Stimulated activated naive CD8-positive, alpha-beta T cell treated with anti-CD3 and anti-CD28 coated beads, Interleukin-15, Interleukin-2, amounts not matched to agents 100 ng/mL and 50 ng/mL, for 24 hours (primary cell): ENCODE data around the gene LOXL1.

Experiments used
- H3K27ac Mint-ChIP-seq: one replicate; pipeline ENCODE4 v1.8.0; 2021; ENCODE audit warnings: mild to moderate bottlenecking, mixed read lengths
- H3K27me3 Mint-ChIP-seq: one replicate; pipeline ENCODE4 v1.8.0; 2021; ENCODE audit warnings: mixed read lengths
- H3K36me3 Mint-ChIP-seq: one replicate; pipeline ENCODE4 v1.8.0; 2021; ENCODE audit warnings: low read depth, mixed read lengths
- H3K4me1 Mint-ChIP-seq: one replicate; pipeline ENCODE4 v1.8.0; 2021; ENCODE audit warnings: low read depth, mixed read lengths
- H3K4me3 Mint-ChIP-seq: one replicate; pipeline ENCODE4 v1.8.0; 2021; ENCODE audit warnings: mild to moderate bottlenecking, mixed read lengths
- H3K9me3 Mint-ChIP-seq: one replicate; pipeline ENCODE4 v1.8.0; 2021; ENCODE audit warnings: mixed read lengths

The LOXL1 gene

GRCh38 chr15:73991260-73991659 is 65.0 kb downstream of the LOXL1 start:
- no peaks in the 10 kb centered on the region for H3K36me3 Mint-ChIP-seq
- no peaks in the 10 kb centered on the region for H3K27me3 Mint-ChIP-seq
- H3K4me3 Mint-ChIP-seq = peak overlapping the region; percentile 82
- peaks cover 40% of the 10 kb centered on the region for H3K4me1 Mint-ChIP-seq
- no peaks in the 10 kb centered on the region for H3K9me3 Mint-ChIP-seq
- peak overlapping the region; percentile 58 for H3K27ac Mint-ChIP-seq

- Mint-ChIP-seq H3K4me3 (peak within 1 kb of the TSS; percentile 82), H3K36me3 (no peaks in the 10 kb centered on the region), H3K27ac (peak within 1 kb of the TSS; percentile 58), H3K9me3 (no peaks in the 10 kb centered on the region), H3K27me3 (no peaks in the 10 kb centered on the region), H3K4me1 (peaks cover 47% of the 10 kb centered on the region)
These were observed 65.7 kb downstream of the LOXL1 start, which contains the start of gene STOML1 for GRCh38 chr15:73991726-73992593. TSS of gene STOML1 (minus strand) at chr15:73992295. CDS start at chr15:73992223, 72 bp downstream.

- Mint-ChIP-seq H3K27me3 (no peaks in the 10 kb centered on the region), H3K36me3 (peaks cover 3% of the 10 kb centered on the region), H3K4me3 (peak overlapping the region; percentile 70), H3K27ac (peak overlapping the region; percentile 58), H3K4me1 (peaks cover 50% of the 10 kb centered on the region), H3K9me3 (no peaks in the 10 kb centered on the region)
These were observed 66.3 kb downstream of the LOXL1 start for GRCh38 chr15:73992594-73992898.

- H3K4me1 Mint-ChIP-seq = peaks cover 50% of the 10 kb centered on the region
- H3K9me3 Mint-ChIP-seq = no peaks in the 10 kb centered on the region
- H3K27ac Mint-ChIP-seq = no peak overlapping the region
- peak overlapping the region; percentile 94 for H3K4me3 Mint-ChIP-seq
- peaks cover 9% of the 10 kb centered on the region for H3K36me3 Mint-ChIP-seq
- H3K27me3 Mint-ChIP-seq = no peaks in the 10 kb centered on the region
These were observed 67.1 kb downstream of the LOXL1 start for GRCh38 chr15:73993211-73993994.

- H3K9me3 Mint-ChIP-seq = no peaks in the 10 kb centered on the region
- H3K27ac Mint-ChIP-seq = peak within 1 kb of the TSS; percentile 94
- peaks cover 18% of the 10 kb centered on the region for H3K36me3 Mint-ChIP-seq
- H3K27me3 Mint-ChIP-seq = no peaks in the 10 kb centered on the region
- peak within 1 kb of the TSS; percentile 94 for H3K4me3 Mint-ChIP-seq
- H3K4me1 Mint-ChIP-seq = peaks cover 60% of the 10 kb centered on the region
These were observed 68.2 kb downstream of the LOXL1 start, which contains the start of gene PML for GRCh38 chr15:73994413-73994883. TSS of gene PML (plus strand) at chr15:73994716. CDS start at chr15:73994813, 97 bp downstream.

- peaks cover 61% of the 10 kb centered on the region for H3K4me1 Mint-ChIP-seq
- no peaks in the 10 kb centered on the region for H3K27me3 Mint-ChIP-seq
- H3K27ac Mint-ChIP-seq = peak overlapping the region; percentile 94
- H3K4me3 Mint-ChIP-seq = peak overlapping the region; percentile 94
- H3K36me3 Mint-ChIP-seq = peaks cover 20% of the 10 kb centered on the region
- no peaks in the 10 kb centered on the region for H3K9me3 Mint-ChIP-seq
These were observed 68.8 kb downstream of the LOXL1 start for GRCh38 chr15:73994912-73995622.

GRCh38 chr15:73996267-73996666 is 70.0 kb downstream of the LOXL1 start:
- no peaks in the 10 kb centered on the region for H3K9me3 Mint-ChIP-seq
- no peaks in the 10 kb centered on the region for H3K27me3 Mint-ChIP-seq
- peak overlapping the region; percentile 94 for H3K27ac Mint-ChIP-seq
- H3K4me1 Mint-ChIP-seq = peaks cover 68% of the 10 kb centered on the region
- H3K4me3 Mint-ChIP-seq = peak overlapping the region; percentile 94
- H3K36me3 Mint-ChIP-seq = peaks cover 30% of the 10 kb centered on the region

- Mint-ChIP-seq H3K4me1 (peaks cover 67% of the 10 kb centered on the region), H3K27me3 (no peaks in the 10 kb centered on the region), H3K36me3 (peaks cover 34% of the 10 kb centered on the region), H3K27ac (peak overlapping the region; percentile 94), H3K9me3 (no peaks in the 10 kb centered on the region), H3K4me3 (peak overlapping the region; percentile 94)
These were observed 70.7 kb downstream of the LOXL1 start for GRCh38 chr15:73996939-73997338.

GRCh38 chr15:73997986-73998385 is 71.7 kb downstream of the LOXL1 start:
- Mint-ChIP-seq H3K4me1 (peaks cover 59% of the 10 kb centered on the region), H3K4me3 (no peak overlapping the region), H3K27ac (no peak overlapping the region), H3K36me3 (peaks cover 38% of the 10 kb centered on the region), H3K9me3 (no peaks in the 10 kb centered on the region), H3K27me3 (no peaks in the 10 kb centered on the region)
